Esophagus muscularis mucosa (tissue), 4 donors: ENCODE results near the gene FIGLA. TPM values are rescaled to one million over a fixed set of nuclear protein-coding genes. Genes with fewer than 3 reads are reported as not detected.

Experiments used
- DNase-seq: peaks from one replicate; pipeline ENCODE4 v3.0.0-alpha.2; 2017; ENCODE audit errors: extremely low spot score
- H3K27ac ChIP-seq, 4 donors: fragments of 200-600 bp; sonication (generic); replicated peaks in 1 of 4; 1 replicate in 3 of 4; 2 replicates in 1 of 4; pipeline ENCODE4 v1.5.1; 2016 to 2019; ENCODE audit warnings: mild to moderate bottlenecking in 1 of 4
- H3K27me3 ChIP-seq, 4 donors: fragments of 200-600 bp; sonication (generic); one replicate each; pipeline versions ENCODE4 v1.5.1 to v1.6.0; 2016 to 2019
- H3K36me3 ChIP-seq, 4 donors: fragments of 200-600 bp; sonication (generic); one replicate each; pipeline ENCODE4 v1.5.1; 2016 to 2019
- H3K4me1 ChIP-seq, 4 donors: fragments of 200-600 bp; sonication (generic); one replicate each; pipeline ENCODE4 v1.5.1; 2016 to 2019
- H3K4me3 ChIP-seq, 4 donors: fragments of 200-600 bp; sonication (generic); 1 replicate in 2 of 4; 2 replicates in 2 of 4; pipeline ENCODE4 v1.5.1; 2016 to 2019; ENCODE audit warnings: mild to moderate bottlenecking in 4 of 4, moderate library complexity in 1 of 4
- H3K9me3 ChIP-seq, 4 donors: fragments of 200-600 bp; sonication (generic); 1 replicate in 3 of 4; 2 replicates in 1 of 4; pipeline ENCODE4 v1.5.1; 2016 to 2019
- CTCF ChIP-seq, 3 experiments: fragments of 200-600 bp in 2 of 3; fragments of 450-650 bp in 1 of 3; sonication (generic) in 2 of 3; IDR thresholded peaks; one replicate each; pipeline ENCODE4 v1.5.1; 2017 to 2019; ENCODE audit warnings: antibody characterized with exemption in 3 of 3, mild to moderate bottlenecking in 2 of 3, moderate library complexity in 1 of 3
- EP300 ChIP-seq: sonication (generic); formaldehyde crosslinking; IDR thresholded peaks from one replicate; pipeline ENCODE4 v1.6.1; 2017; ENCODE audit warnings: antibody characterized with exemption
- POLR2A ChIP-seq: fragments of 450-650 bp; IDR thresholded peaks from one replicate; pipeline ENCODE4 v1.6.1; 2017; ENCODE audit warnings: antibody characterized with exemption, moderate library complexity, mild to moderate bottlenecking, low read depth
- POLR2AphosphoS5 ChIP-seq, 2 donors: sonication (generic); formaldehyde crosslinking; IDR thresholded peaks; one replicate each; pipeline ENCODE4 v1.6.1; 2017; ENCODE audit warnings: antibody characterized with exemption in 2 of 2
- WGBS: methylation state at CpG from one replicate; pipeline ENCODE4 v1.1.5; 2018; 5-methylcytosine and 5-hydroxymethylcytosine counted together
- intact Hi-C: fragments of 100-400 bp; cut with DNase I; formaldehyde crosslinking; loops from one replicate; pipeline ENCODE4 v1.15.1; 2023
- total RNA-seq, 4 donors: library from RNA; depleted of rRNA; stranded (reverse); fragments of >200 nt; gene quantifications; one replicate each; pipeline versions ENCODE4 v1.1.0 to v1.2.1, GENCODE V29; 2016

FIGLA gene
- total RNA-seq, 4 donors from 2014 or later = not detected

GRCh38 chr2:70834106-70834505, 43.7 kb upstream of the FIGLA start:
- TF ChIP-seq EP300 (no peak), POLR2A (no peak), POLR2AphosphoS5 (IDR thresholded peaks at IDR 0.05) (no peak), CTCF (IDR thresholded peaks at IDR 0.05) (no peak)
- Histone ChIP-seq H3K27me3 (peaks cover 0 to 13% (median 0%) of the 10 kb centered on the region in 4 donors), H3K4me3 (no peak overlapping the region), H3K27ac (no peak overlapping the region), H3K36me3 (no peaks in the 10 kb centered on the region), H3K9me3 (no peaks in the 10 kb centered on the region), H3K4me1 (peaks cover 0 to 13% (median 2%) of the 10 kb centered on the region in 4 donors)
- intact Hi-C loops = no loop called here
- DNase-seq = peak; percentile 57
- 95% methylated on average over 2 of the region's 2 CpGs for WGBS

DNA sequence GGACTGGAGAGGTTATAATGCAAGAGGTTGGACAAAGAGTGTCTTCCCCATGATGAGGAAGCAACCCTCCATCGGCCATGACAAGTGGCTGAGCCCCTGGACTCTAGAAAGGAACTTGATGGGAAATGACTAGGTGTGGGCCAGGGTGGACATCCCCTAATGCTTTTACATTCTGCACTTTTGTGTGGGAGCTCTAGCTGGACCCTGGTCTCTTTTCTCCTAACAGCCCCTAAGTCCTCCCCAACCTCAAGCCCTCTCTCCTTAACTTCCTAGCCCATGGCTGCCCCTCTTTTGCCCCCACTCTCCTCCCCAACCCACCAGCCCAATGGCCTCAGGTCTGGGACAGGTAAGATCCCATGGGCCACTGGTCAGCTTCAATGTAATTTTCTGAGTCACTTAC, 42.8 kb upstream of the FIGLA start:
- H3K27ac ChIP-seq = no peak overlapping the region
- peaks cover 0 to 16% (median 2%) of the 10 kb centered on the region in 4 donors for H3K4me1 ChIP-seq
- no peaks in the 10 kb centered on the region for H3K36me3 ChIP-seq
- peaks cover 0 to 13% (median 0%) of the 10 kb centered on the region in 4 donors for H3K27me3 ChIP-seq
- no peak overlapping the region for H3K4me3 ChIP-seq
- 71% methylated on average over 1 of the region's 1 CpG for WGBS
- TF ChIP-seq CTCF (IDR thresholded peaks at IDR 0.05) (no peak), POLR2A (no peak), EP300 (no peak), POLR2AphosphoS5 (IDR thresholded peaks at IDR 0.05) (no peak)
- no peaks in the 10 kb centered on the region for H3K9me3 ChIP-seq
- DNase-seq = peak; percentile 88
- intact Hi-C loops = no loop called here

DNA sequence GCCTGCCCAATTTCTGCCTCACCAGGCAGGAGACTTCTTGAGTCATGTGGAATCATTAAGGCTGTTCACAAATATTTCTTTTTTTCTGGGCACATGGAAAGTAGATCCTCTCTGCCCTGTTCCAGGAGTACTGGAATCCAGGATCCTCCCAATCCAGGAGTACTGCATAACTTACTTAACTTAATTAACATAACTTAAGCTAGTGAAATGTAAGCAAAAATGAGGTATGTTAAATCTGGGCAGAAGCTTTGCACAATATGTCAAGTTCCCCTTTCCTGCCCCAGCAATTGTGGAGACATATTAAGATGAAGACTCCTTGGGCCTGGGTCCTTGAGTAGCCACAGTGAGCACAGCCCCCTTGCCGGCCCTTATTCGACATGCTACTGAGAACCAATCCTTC, 41.9 kb upstream of the FIGLA start:
- 90% methylated on average over 2 of the region's 2 CpGs for WGBS
- Histone ChIP-seq H3K4me1 (peaks cover 0 to 16% (median 2%) of the 10 kb centered on the region in 4 donors), H3K9me3 (no peaks in the 10 kb centered on the region), H3K27ac (no peak overlapping the region), H3K36me3 (no peaks in the 10 kb centered on the region), H3K27me3 (peaks cover 0 to 13% (median 0%) of the 10 kb centered on the region in 4 donors), H3K4me3 (no peak overlapping the region)
- TF ChIP-seq CTCF (IDR thresholded peaks at IDR 0.05) (no peak), POLR2AphosphoS5 (IDR thresholded peaks at IDR 0.05) (no peak), POLR2A (no peak), EP300 (no peak)
- intact Hi-C loops = no loop called here
- DNase-seq = no peak

DNA sequence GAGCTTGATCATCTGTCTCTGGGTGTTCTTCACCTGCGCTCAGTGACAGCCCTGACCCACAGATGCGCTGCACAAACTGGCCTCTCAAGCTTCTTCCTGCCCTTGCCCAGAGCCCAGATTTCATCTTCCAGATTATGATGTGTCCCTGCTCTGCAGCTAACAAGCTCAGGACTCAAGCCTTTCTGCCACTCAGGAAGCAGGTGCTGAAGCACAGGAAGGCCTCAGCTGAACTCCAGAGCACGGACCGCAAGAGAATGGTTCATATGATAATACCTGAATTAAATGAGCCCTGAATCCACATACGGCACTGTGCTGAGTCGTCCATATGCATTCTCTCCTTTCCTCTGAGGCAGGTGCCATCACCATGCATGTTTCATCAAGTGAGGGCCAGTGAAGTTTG, 41.4 kb upstream of the FIGLA start:
- TF ChIP-seq CTCF (IDR thresholded peaks at IDR 0.05) (no peak), POLR2A (no peak), EP300 (no peak), POLR2AphosphoS5 (IDR thresholded peaks at IDR 0.05) (no peak)
- intact Hi-C loops = no loop called here
- DNase-seq = no peak
- Histone ChIP-seq H3K27ac (no peak overlapping the region), H3K9me3 (no peaks in the 10 kb centered on the region), H3K4me3 (no peak overlapping the region), H3K36me3 (no peaks in the 10 kb centered on the region), H3K4me1 (peaks cover 0 to 16% (median 2%) of the 10 kb centered on the region in 4 donors), H3K27me3 (peaks cover 0 to 13% (median 0%) of the 10 kb centered on the region in 4 donors)
- WGBS = 81% methylated on average over 6 of the region's 6 CpGs

DNA sequence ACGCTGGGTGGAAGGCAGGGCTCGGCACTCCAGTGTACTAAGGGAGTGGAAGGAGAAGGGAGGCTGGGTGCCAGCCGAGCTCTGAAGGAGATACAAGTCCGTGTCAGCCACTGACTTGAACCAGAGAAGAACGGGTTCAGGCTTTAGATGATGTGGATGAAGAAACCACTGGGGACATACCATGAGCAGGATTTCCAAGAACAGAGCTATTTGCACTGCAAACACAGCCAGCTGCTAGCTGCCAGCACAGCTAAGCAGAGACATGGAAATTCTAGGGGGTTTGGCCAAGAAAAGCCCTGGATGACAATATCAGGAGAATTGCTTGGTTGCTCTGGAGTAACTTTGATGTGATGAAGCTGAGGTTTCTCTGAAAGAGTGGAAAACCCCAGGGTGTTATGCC, 39.9 kb upstream of the FIGLA start:
- no peaks in the 10 kb centered on the region for H3K9me3 ChIP-seq
- no peak for DNase-seq
- TF ChIP-seq POLR2A (no peak), POLR2AphosphoS5 (IDR thresholded peaks at IDR 0.05) (no peak), CTCF (IDR thresholded peaks at IDR 0.05) (no peak), EP300 (no peak)
- H3K4me3 ChIP-seq = no peak overlapping the region
- H3K27ac ChIP-seq = no peak overlapping the region
- intact Hi-C loops = no loop called here
- peaks cover 0 to 16% (median 2%) of the 10 kb centered on the region in 4 donors for H3K4me1 ChIP-seq
- peaks cover 0 to 13% (median 0%) of the 10 kb centered on the region in 4 donors for H3K27me3 ChIP-seq
- 61% methylated on average over 5 of the region's 5 CpGs for WGBS
- no peaks in the 10 kb centered on the region for H3K36me3 ChIP-seq
